Smooth muscle cell (in vitro differentiated cells): ENCODE data around the gene SMIM1. TPM values are rescaled to one million over a fixed set of nuclear protein-coding genes. Genes with fewer than 3 reads are reported as not detected.

ENCODE experiments used
- DNase-seq: peaks from one replicate; lab custom pipeline; 2025; ENCODE audit not compliant: unreplicated experiment; lab: John Stamatoyannopoulos, UW
- H2AFZ ChIP-seq: fragments of 200-600 bp; sonication (generic); 2 replicates; pipeline ENCODE4 v1.6.0; 2016; ENCODE audit warnings: antibody characterized with exemption, low read depth, mild to moderate bottlenecking
- H3F3A ChIP-seq: fragments of 200-600 bp; sonication (generic); 2 replicates; pipeline ENCODE4 v1.6.0; 2017; ENCODE audit warnings: antibody characterized with exemption, low read depth
- H3K27ac ChIP-seq: fragments of 200-600 bp; sonication (generic); 2 replicates; pipeline ENCODE4 v1.5.1; 2016; ENCODE audit warnings: low read depth, mild to moderate bottlenecking
- H3K27me3 ChIP-seq: fragments of 200-600 bp; sonication (generic); 2 replicates; pipeline ENCODE4 v1.6.1; 2016; ENCODE audit warnings: low read depth, mild to moderate bottlenecking
- H3K36me3 ChIP-seq: fragments of 200-600 bp; sonication (generic); 2 replicates; pipeline ENCODE4 v1.5.1; 2016; ENCODE audit warnings: low read depth
- H3K4me1 ChIP-seq: fragments of 200-600 bp; sonication (generic); 2 replicates; pipeline ENCODE4 v1.5.1; 2016; ENCODE audit warnings: low read depth
- H3K4me2 ChIP-seq: fragments of 200-600 bp; sonication (generic); 2 replicates; pipeline ENCODE4 v1.6.0; 2016; ENCODE audit warnings: mild to moderate bottlenecking
- H3K4me3 ChIP-seq: fragments of 200-600 bp; sonication (generic); 2 replicates; pipeline ENCODE4 v1.5.1; 2016; ENCODE audit warnings: mild to moderate bottlenecking
- H3K79me2 ChIP-seq: fragments of 200-600 bp; sonication (generic); 2 replicates; pipeline ENCODE4 v1.6.0; 2016; ENCODE audit warnings: low read depth, mild to moderate bottlenecking
- H3K9ac ChIP-seq: fragments of 200-600 bp; sonication (generic); 2 replicates; pipeline ENCODE4 v1.6.0; 2016; ENCODE audit warnings: low read depth
- H3K9me3 ChIP-seq: fragments of 200-600 bp; sonication (generic); replicated peaks from 2 replicates; pipeline ENCODE4 v1.5.1; 2016; ENCODE audit warnings: low read depth
- H4K20me1 ChIP-seq: fragments of 200-600 bp; sonication (generic); 2 replicates; pipeline ENCODE4 v1.6.0; 2016; ENCODE audit warnings: low read depth
- CTCF ChIP-seq: fragments of 200-600 bp; sonication (generic); IDR thresholded peaks from 2 replicates; pipeline ENCODE4 v1.5.1; 2017; ENCODE audit warnings: borderline replicate concordance, mild to moderate bottlenecking, antibody characterized with exemption; ENCODE audit not compliant: insufficient read depth, poor library complexity, severe bottlenecking
- WGBS: methylation state at CpG from one replicate; pipeline ENCODE4 v1.1.7; 2016; ENCODE audit warnings: low lambda C conversion rate; 5-methylcytosine and 5-hydroxymethylcytosine counted together
- polyA plus RNA-seq: library from polyadenylated mRNA; unstranded; fragments of >200 nt; fragmentation: Nextera tagmentation; extraction: Ambion mirVana; gene quantifications from 2 replicates; pipeline ENCODE4 v1.2.1, GENCODE V29; 2016
- total RNA-seq: library from RNA; depleted of rRNA; stranded (reverse); fragments of >200 nt; gene quantifications from 2 replicates; pipeline ENCODE4 v1.2.3, GENCODE V29; 2014

SMIM1 gene
- total and polyA plus RNA-seq, 2 experiments from 2014 or later, result 1.3 to 14.9 TPM

- H3K27ac ChIP-seq, result no peak overlapping the region
- H2AFZ ChIP-seq, result no peak overlapping the region
- 51% methylated on average over 30 of the region's 37 CpGs for WGBS
- no peaks in the 10 kb centered on the region for H3K27me3 ChIP-seq
- no peaks in the 10 kb centered on the region for H3K79me2 ChIP-seq
- no peaks in the 10 kb centered on the region for H3F3A ChIP-seq
- TF ChIP-seq CTCF, result no peak
- DNase-seq, result no peak
- no peaks in the 10 kb centered on the region for H3K36me3 ChIP-seq
- no peak overlapping the region for H3K4me3 ChIP-seq
- peak overlapping the region; percentile 26 for H3K4me2 ChIP-seq
- no peaks in the 10 kb centered on the region for H3K4me1 ChIP-seq
- no peaks in the 10 kb centered on the region for H3K9me3 ChIP-seq
- H4K20me1 ChIP-seq, result no peaks in the 10 kb centered on the region
- H3K9ac ChIP-seq, result no peak overlapping the region
These were observed 40.0 kb upstream of the SMIM1 start for GRCh38 chr1:3732434-3733093.

GRCh38 chr1:3733094-3733882 is 39.3 kb upstream of the SMIM1 start:
- Histone ChIP-seq H3F3A (no peaks in the 10 kb centered on the region), H3K79me2 (no peaks in the 10 kb centered on the region), H3K4me1 (no peaks in the 10 kb centered on the region), H4K20me1 (no peaks in the 10 kb centered on the region), H3K9me3 (no peaks in the 10 kb centered on the region), H3K27me3 (no peaks in the 10 kb centered on the region), H2AFZ (no peak overlapping the region), H3K4me3 (no peak overlapping the region), H3K4me2 (peak overlapping the region; percentile 26), H3K27ac (no peak overlapping the region), H3K9ac (no peak overlapping the region), H3K36me3 (no peaks in the 10 kb centered on the region)
- no peak for DNase-seq
- no peak for TF ChIP-seq CTCF
- 82% methylated on average over 29 of the region's 29 CpGs for WGBS

- WGBS, result 95% methylated on average over 17 of the region's 17 CpGs
- Histone ChIP-seq H3F3A (no peaks in the 10 kb centered on the region), H3K36me3 (no peaks in the 10 kb centered on the region), H3K4me1 (no peaks in the 10 kb centered on the region), H3K9ac (no peak overlapping the region), H2AFZ (no peak overlapping the region), H4K20me1 (no peaks in the 10 kb centered on the region), H3K4me3 (no peak overlapping the region), H3K27me3 (no peaks in the 10 kb centered on the region), H3K79me2 (no peaks in the 10 kb centered on the region), H3K4me2 (no peak overlapping the region), H3K9me3 (no peaks in the 10 kb centered on the region), H3K27ac (no peak overlapping the region)
- DNase-seq, result no peak
- no peak for TF ChIP-seq CTCF
These were observed 38.5 kb upstream of the SMIM1 start for GRCh38 chr1:3733883-3734589.
